HepG2 (cell line): Measurements from ENCODE around the gene RBM14. TPM values are rescaled to one million over a fixed set of nuclear protein-coding genes. Genes with fewer than 3 reads are reported as not detected.
A peak's percentile ranks its signal among the peaks of the same experiment; 100 is the strongest.

Source experiments
- AGO2 ChIP-seq: fragments of 200-400 bp; formaldehyde crosslinking; optimal IDR thresholded peaks from 2 replicates; pipeline ENCODE3; 2017; ENCODE audit warnings: mild to moderate bottlenecking, low read depth, low read length, moderate library complexity
- HCFC1 ChIP-seq: fragments of 150-350 bp; IDR thresholded peaks from 2 replicates; pipeline ENCODE4 v1.6.1; 2014; ENCODE audit warnings: low read depth, low read length
- HNRNPUL1 ChIP-seq: fragments of 200-400 bp; formaldehyde crosslinking; IDR thresholded peaks from 2 replicates; pipeline ENCODE4 v1.6.1; 2017; ENCODE audit warnings: low read depth, mild to moderate bottlenecking, low read length, moderate library complexity
- MED13 ChIP-seq: sonication (generic); formaldehyde crosslinking; IDR thresholded peaks from 2 replicates; pipeline ENCODE4 v1.5.0; 2020; ENCODE audit warnings: missing genetic modification reagents
- RBM22 ChIP-seq: fragments of 200-400 bp; formaldehyde crosslinking; optimal IDR thresholded peaks from 2 replicates; pipeline ENCODE3; 2017; ENCODE audit warnings: mild to moderate bottlenecking, low read length, moderate library complexity
- SP140L ChIP-seq: sonication (generic); formaldehyde crosslinking; IDR thresholded peaks from 2 replicates; pipeline ENCODE4 v1.4.0; 2020; ENCODE audit warnings: missing genetic modification reagents, borderline replicate concordance
- ZBTB25 ChIP-seq: IDR thresholded peaks from 2 replicates; pipeline ENCODE4 v1.6.1; 2018; ENCODE audit warnings: missing genetic modification reagents
- ZBTB38 ChIP-seq: sonication (generic); formaldehyde crosslinking; IDR thresholded peaks from 2 replicates; pipeline ENCODE4 v1.5.1; 2020; ENCODE audit warnings: mild to moderate bottlenecking, missing genetic modification reagents
- ZFP36L2 ChIP-seq: sonication (generic); formaldehyde crosslinking; IDR thresholded peaks from 2 replicates; pipeline ENCODE4 v1.4.0; 2020; ENCODE audit warnings: missing genetic modification reagents
- ZIK1 ChIP-seq: sonication (generic); formaldehyde crosslinking; IDR thresholded peaks from 2 replicates; pipeline ENCODE4 v1.5.0; 2020; ENCODE audit warnings: mild to moderate bottlenecking, low read depth, missing genetic modification reagents, borderline replicate concordance
- ZNF160 ChIP-seq: sonication (generic); formaldehyde crosslinking; IDR thresholded peaks from 2 replicates; pipeline ENCODE4 v1.8.0; 2022; ENCODE audit warnings: mild to moderate bottlenecking, inconsistent platforms, missing genetic modification reagents
- ZNF235 ChIP-seq: sonication (generic); formaldehyde crosslinking; IDR thresholded peaks from 2 replicates; pipeline ENCODE4 v1.8.1; 2023; ENCODE audit warnings: mild to moderate bottlenecking, missing genetic modification reagents, borderline replicate concordance
- ZNF256 ChIP-seq: sonication (generic); formaldehyde crosslinking; conservative IDR thresholded peaks from 2 replicates; pipeline ENCODE4 v1.4.0; 2020; ENCODE audit warnings: missing genetic modification reagents
- ZNF263 ChIP-seq: sonication (generic); formaldehyde crosslinking; IDR thresholded peaks from 2 replicates; pipeline ENCODE4 v1.4.0; 2020; ENCODE audit warnings: missing genetic modification reagents
- ZNF280B ChIP-seq: sonication (generic); formaldehyde crosslinking; IDR thresholded peaks from 2 replicates; pipeline ENCODE4 v1.5.0; 2020; ENCODE audit warnings: missing genetic modification reagents, mild to moderate bottlenecking, borderline replicate concordance
- ZNF432 ChIP-seq: sonication (generic); formaldehyde crosslinking; IDR thresholded peaks from 2 replicates; pipeline ENCODE4 v1.5.0; 2020; ENCODE audit warnings: missing genetic modification reagents, mild to moderate bottlenecking, borderline replicate concordance
- ZNF512B ChIP-seq: sonication (generic); formaldehyde crosslinking; IDR thresholded peaks from 2 replicates; pipeline ENCODE4 v1.5.1; 2020; ENCODE audit warnings: missing genetic modification reagents, mild to moderate bottlenecking, borderline replicate concordance
- polyA plus RNA-seq, 8 experiments: library from polyadenylated mRNA; depleted of rRNA in 3 of 8; stranded (reverse) in 7 of 8; unstranded in 1 of 8; fragments of >200 nt; fragmentation: Illumina TruSeq in 4 of 8; extraction: Trizol in 4 of 8; gene quantifications; 2 replicates each; pipeline versions ENCODE4 v1.2.1 to v1.2.3, GENCODE V29; 2011 to 2016; ENCODE audit warnings: low read depth in 4 of 8, missing spikeins in 1 of 8, mixed read lengths in 1 of 8; ENCODE audit not compliant: insufficient read depth in 1 of 8
- total RNA-seq, 5 experiments: library from RNA; depleted of rRNA; stranded (reverse); fragments of >200 nt; fragmentation: Illumina TruSeq; extraction: Trizol; gene quantifications; 2 replicates each; pipeline ENCODE4 v1.2.3, GENCODE V29; 2016; ENCODE audit warnings: low read depth in 1 of 5
- TF ChIP-seq, protein P1 (sequence below), 2 experiments: sonication (generic) in 1 of 2; formaldehyde crosslinking in 1 of 2; IDR thresholded peaks; 2 replicates each; pipeline versions ENCODE4 v1.6.1 to v1.9.0; 2014 to 2022; ENCODE audit warnings: antibody characterized with exemption in 1 of 2, borderline replicate concordance in 1 of 2, inconsistent platforms in 1 of 2, low read depth in 1 of 2, missing genetic modification reagents in 1 of 2

The RBM14 gene
- total and polyA plus RNA-seq, 2 of the 13 experiments (the other 11 are each of a cell fraction or from before 2014, with no cell fraction given), result 12.7 to 44.1 TPM

DNA sequence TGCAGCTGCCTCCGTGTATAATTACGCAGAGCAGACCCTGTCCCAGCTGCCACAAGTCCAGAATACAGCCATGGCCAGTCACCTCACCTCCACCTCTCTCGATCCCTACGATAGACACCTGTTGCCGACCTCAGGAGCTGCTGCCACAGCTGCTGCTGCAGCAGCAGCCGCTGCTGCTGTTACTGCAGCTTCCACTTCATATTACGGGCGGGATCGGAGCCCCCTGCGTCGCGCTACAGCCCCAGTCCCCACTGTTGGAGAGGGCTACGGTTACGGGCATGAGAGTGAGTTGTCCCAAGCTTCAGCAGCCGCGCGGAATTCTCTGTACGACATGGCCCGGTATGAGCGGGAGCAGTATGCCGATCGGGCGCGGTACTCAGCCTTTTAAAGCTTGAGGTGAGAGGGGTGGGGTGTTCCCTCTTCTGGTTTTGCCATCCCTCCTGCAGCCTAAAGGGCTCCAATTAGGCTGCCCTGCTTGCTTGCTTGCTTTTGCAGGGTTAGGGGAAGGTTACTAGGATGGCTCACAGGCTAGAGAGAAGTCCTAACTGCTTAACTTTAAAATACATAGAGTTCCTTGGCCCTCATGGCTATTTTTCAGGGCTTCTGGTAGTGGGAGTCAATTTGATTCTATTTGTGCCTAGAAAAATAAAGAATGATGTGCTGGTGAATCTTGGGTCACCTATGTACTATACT is 27.5 kb downstream of the RBM14 start (continued):
- TF ChIP-seq ZNF512B (no peak), ZNF280B (no peak), ZFP36L2 (CRISPR knock-in tag) (no peak), ZBTB38 (CRISPR knock-in tag) (peak; percentile 93), HCFC1 (no peak), AGO2 (peak; percentile 93), ZNF256 (CRISPR knock-in tag) (no peak), MED13 (CRISPR knock-in tag) (no peak), SP140L (CRISPR knock-in tag) (no peak), ZIK1 (CRISPR knock-in tag) (no peak), RBM22 (peak; percentile 60), ZBTB25 (CRISPR knock-in tag) (no peak), ZNF432 (CRISPR knock-in tag) (no peak), ZNF263 (CRISPR knock-in tag) (no peak), ZNF160 (CRISPR knock-in tag) (no peak), HNRNPUL1 (no peak), ZNF235 (CRISPR knock-in tag) (no peak)
- TF ChIP-seq, protein P1, sequence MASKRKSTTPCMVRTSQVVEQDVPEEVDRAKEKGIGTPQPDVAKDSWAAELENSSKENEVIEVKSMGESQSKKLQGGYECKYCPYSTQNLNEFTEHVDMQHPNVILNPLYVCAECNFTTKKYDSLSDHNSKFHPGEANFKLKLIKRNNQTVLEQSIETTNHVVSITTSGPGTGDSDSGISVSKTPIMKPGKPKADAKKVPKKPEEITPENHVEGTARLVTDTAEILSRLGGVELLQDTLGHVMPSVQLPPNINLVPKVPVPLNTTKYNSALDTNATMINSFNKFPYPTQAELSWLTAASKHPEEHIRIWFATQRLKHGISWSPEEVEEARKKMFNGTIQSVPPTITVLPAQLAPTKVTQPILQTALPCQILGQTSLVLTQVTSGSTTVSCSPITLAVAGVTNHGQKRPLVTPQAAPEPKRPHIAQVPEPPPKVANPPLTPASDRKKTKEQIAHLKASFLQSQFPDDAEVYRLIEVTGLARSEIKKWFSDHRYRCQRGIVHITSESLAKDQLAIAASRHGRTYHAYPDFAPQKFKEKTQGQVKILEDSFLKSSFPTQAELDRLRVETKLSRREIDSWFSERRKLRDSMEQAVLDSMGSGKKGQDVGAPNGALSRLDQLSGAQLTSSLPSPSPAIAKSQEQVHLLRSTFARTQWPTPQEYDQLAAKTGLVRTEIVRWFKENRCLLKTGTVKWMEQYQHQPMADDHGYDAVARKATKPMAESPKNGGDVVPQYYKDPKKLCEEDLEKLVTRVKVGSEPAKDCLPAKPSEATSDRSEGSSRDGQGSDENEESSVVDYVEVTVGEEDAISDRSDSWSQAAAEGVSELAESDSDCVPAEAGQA (IDR thresholded peaks at IDR 0.05; ENCODE audit: low read depth), result no peak
- TF ChIP-seq, protein P1 (CRISPR knock-in tag; IDR thresholded peaks at IDR 0.05; ENCODE audit: borderline replicate concordance), result no peak
